CD14-positive monocyte (primary cell): Measurements from ENCODE around the gene ANO2. TPM values are rescaled to one million over a fixed set of nuclear protein-coding genes. Genes with fewer than 3 reads are reported as not detected.

Experiments used
- DNase-seq, 3 donors: peaks; one replicate each; pipeline ENCODE4 v3.0.0-alpha.2; 2011 to 2022
- H2AFZ ChIP-seq: 2 replicates; pipeline ENCODE4 v1.6.0; 2012; ENCODE audit warnings: mild to moderate bottlenecking, low read depth, low read length, inconsistent platforms; ENCODE audit not compliant: insufficient read depth, poor library complexity, severe bottlenecking
- H3K27ac ChIP-seq, 2 donors: 1 replicate in 1 of 2; 2 replicates in 1 of 2; pipeline ENCODE4 v1.5.1; 2012 to 2013; ENCODE audit warnings: low read length in 2 of 2, control low read depth in 1 of 2, inconsistent platforms in 1 of 2, low read depth in 1 of 2, mild to moderate bottlenecking in 1 of 2
- H3K27me3 ChIP-seq, 2 donors: one replicate each; pipeline versions ENCODE4 v1.6.0 to v1.6.1; 2011 to 2013; ENCODE audit warnings: low read length in 2 of 2; ENCODE audit not compliant: control insufficient read depth in 2 of 2, insufficient read depth in 2 of 2
- H3K36me3 ChIP-seq, 2 donors: replicated peaks in 1 of 2; 1 replicate in 1 of 2; 2 replicates in 1 of 2; pipeline versions ENCODE4 v1.5.1 to v1.6.1; 2012 to 2013; ENCODE audit warnings: low read length in 2 of 2, control low read depth in 1 of 2, inconsistent platforms in 1 of 2, mild to moderate bottlenecking in 1 of 2; ENCODE audit not compliant: insufficient read depth in 2 of 2, control insufficient read depth in 1 of 2
- H3K4me1 ChIP-seq, 2 donors: 1 replicate in 1 of 2; 2 replicates in 1 of 2; pipeline versions ENCODE4 v1.5.1 to v1.6.1; 2012 to 2013; ENCODE audit warnings: low read length in 2 of 2, control low read depth in 1 of 2, inconsistent platforms in 1 of 2, mild to moderate bottlenecking in 1 of 2, moderate library complexity in 1 of 2; ENCODE audit not compliant: insufficient read depth in 2 of 2, control insufficient read depth in 1 of 2
- H3K4me2 ChIP-seq: replicated peaks from 2 replicates; pipeline ENCODE3; 2012; ENCODE audit warnings: low read length, moderate library complexity, mild to moderate bottlenecking; ENCODE audit not compliant: poor library complexity, severe bottlenecking; ENCODE audit errors: extremely low read depth
- H3K4me3 ChIP-seq, 3 experiments: fragments of 200-600 bp in 1 of 3; sonication (generic) in 1 of 3; replicated peaks in 1 of 3; 1 replicate in 2 of 3; 2 replicates in 1 of 3; pipeline ENCODE4 v1.5.1; 2011 to 2013; ENCODE audit warnings: low read length in 3 of 3, mild to moderate bottlenecking in 3 of 3, control low read depth in 2 of 3, low read depth in 2 of 3, inconsistent platforms in 1 of 3, moderate library complexity in 1 of 3
- H3K79me2 ChIP-seq: 2 replicates; pipeline ENCODE4 v1.6.0; 2012; ENCODE audit warnings: mild to moderate bottlenecking, control low read depth, inconsistent platforms, low read length, moderate library complexity; ENCODE audit not compliant: insufficient read depth
- H3K9ac ChIP-seq: 2 replicates; pipeline ENCODE4 v1.6.0; 2017; ENCODE audit warnings: low read length, mild to moderate bottlenecking; ENCODE audit not compliant: insufficient read depth, poor library complexity, severe bottlenecking
- H3K9me3 ChIP-seq, 2 donors: replicated peaks in 1 of 2; 1 replicate in 1 of 2; 2 replicates in 1 of 2; pipeline versions ENCODE4 v1.5.1 to v1.6.1; 2012 to 2013; ENCODE audit warnings: low read length in 2 of 2, control low read depth in 1 of 2; ENCODE audit not compliant: control insufficient read depth in 1 of 2, insufficient read depth in 1 of 2
- H4K20me1 ChIP-seq: 2 replicates; pipeline ENCODE4 v1.6.0; 2012; ENCODE audit warnings: mild to moderate bottlenecking, low read length, control low read depth, moderate library complexity; ENCODE audit not compliant: insufficient read depth
- H3K27ac Mint-ChIP-seq, 7 donors: one replicate each; pipeline ENCODE4 v1.8.0; 2020; ENCODE audit warnings: mild to moderate bottlenecking in 7 of 7, mixed read lengths in 7 of 7, moderate library complexity in 6 of 7, inconsistent platforms in 2 of 7
- H3K27me3 Mint-ChIP-seq, 3 donors: one replicate each; pipeline ENCODE4 v1.8.0; 2021 to 2022; ENCODE audit warnings: low read depth in 3 of 3, mild to moderate bottlenecking in 3 of 3, mixed read lengths in 3 of 3, moderate library complexity in 3 of 3, inconsistent platforms in 1 of 3
- H3K36me3 Mint-ChIP-seq, 2 donors: one replicate each; pipeline ENCODE4 v1.8.0; 2020; ENCODE audit warnings: mixed read lengths in 2 of 2, inconsistent platforms in 1 of 2, mild to moderate bottlenecking in 1 of 2
- H3K4me1 Mint-ChIP-seq: one replicate; pipeline ENCODE4 v1.8.0; 2020; ENCODE audit warnings: mild to moderate bottlenecking, mixed read lengths
- H3K4me3 Mint-ChIP-seq, 2 donors: one replicate each; pipeline ENCODE4 v1.8.0; 2020; ENCODE audit warnings: mild to moderate bottlenecking in 2 of 2, mixed read lengths in 2 of 2, moderate library complexity in 1 of 2
- H3K9me3 Mint-ChIP-seq, 7 donors: one replicate each; pipeline ENCODE4 v1.8.0; 2020 to 2022; ENCODE audit warnings: mixed read lengths in 7 of 7, mild to moderate bottlenecking in 6 of 7, moderate library complexity in 6 of 7, inconsistent platforms in 2 of 7
- WGBS: methylation state at CpG from one replicate; pipeline ENCODE4 v1.1.5; 2013; ENCODE audit warnings: missing lambda C conversion rate; ENCODE audit not compliant: insufficient coverage; 5-methylcytosine and 5-hydroxymethylcytosine counted together
- intact Hi-C, 2 donors: fragments of 100-400 bp; cut with micrococcal nuclease; formaldehyde crosslinking; loops; one replicate each; pipeline versions ENCODE4 v1.15.0 to v1.15.1; 2023
- polyA plus RNA-seq, 3 donors: library from polyadenylated mRNA; depleted of rRNA in 1 of 3; unstranded in 2 of 3; stranded (reverse) in 1 of 3; fragments of 300-500 nt in 2 of 3; fragments of >200 nt in 1 of 3; fragmentation: Illumina TruSeq in 2 of 3; gene quantifications; 1 replicate in 2 of 3; 2 replicates in 1 of 3; pipeline ENCODE4 v1.2.3, GENCODE V29; 2012 to 2021
- TF ChIP-seq, protein P1 (sequence below): fragments of 200-600 bp; IDR thresholded peaks from one replicate; pipeline ENCODE4 v1.8.0; 2022; ENCODE audit warnings: antibody characterized with exemption, mild to moderate bottlenecking

ANO2 gene
- polyA plus RNA-seq, 3 donors: not detected

DNA sequence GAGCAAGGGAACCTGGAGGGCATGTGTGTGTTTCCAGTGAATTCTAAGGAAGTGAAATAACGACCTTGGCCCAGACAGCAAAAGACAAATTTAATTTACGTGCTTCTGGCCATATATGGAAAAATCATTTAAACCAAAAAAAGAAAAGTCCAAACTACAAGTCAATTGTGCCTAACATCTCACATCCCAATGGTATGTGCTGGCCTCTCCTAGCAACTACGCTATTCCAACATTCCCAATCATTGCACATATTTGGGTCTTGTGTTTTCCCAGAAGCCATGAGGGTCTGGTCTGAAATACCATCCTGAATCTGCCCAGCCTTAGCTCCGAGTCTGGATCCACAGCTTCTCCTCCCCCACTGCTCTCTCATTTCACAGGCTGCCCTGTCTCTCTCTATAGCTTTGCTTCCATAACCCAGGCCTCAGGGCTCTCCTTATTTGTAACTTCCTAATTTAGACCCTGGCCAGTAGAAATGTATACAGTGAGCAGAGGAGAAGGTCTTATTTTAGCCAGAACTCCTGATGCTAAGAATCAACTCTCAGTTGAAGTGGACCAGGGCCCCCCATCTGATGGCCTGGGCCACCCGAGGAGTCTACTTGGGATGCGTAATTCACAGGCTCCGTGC is 224.6 kb downstream of the ANO2 start:
- Mint-ChIP-seq H3K36me3 (no peaks in the 10 kb centered on the region), H3K9me3 (no peaks in the 10 kb centered on the region), H3K27ac (no peak overlapping the region), H3K4me3 (no peak overlapping the region), H3K4me1 (peaks cover 2% of the 10 kb centered on the region), H3K27me3 (peaks cover 14 to 38% (median 20%) of the 10 kb centered on the region in 3 donors)
- Histone ChIP-seq H3K4me1 (no peaks in the 10 kb centered on the region), H3K4me2 (no peak overlapping the region), H4K20me1 (no peaks in the 10 kb centered on the region), H3K4me3 (no peak overlapping the region), H3K9me3 (no peaks in the 10 kb centered on the region), H3K9ac (no peak overlapping the region), H2AFZ (no peak overlapping the region), H3K27me3 (peaks cover 6 to 20% of the 10 kb centered on the region in 2 donors), H3K36me3 (no peaks in the 10 kb centered on the region), H3K27ac (no peak overlapping the region), H3K79me2 (no peaks in the 10 kb centered on the region)
- DNase-seq: no peak
- intact Hi-C loops: no loop called here
- TF ChIP-seq, protein P1, sequence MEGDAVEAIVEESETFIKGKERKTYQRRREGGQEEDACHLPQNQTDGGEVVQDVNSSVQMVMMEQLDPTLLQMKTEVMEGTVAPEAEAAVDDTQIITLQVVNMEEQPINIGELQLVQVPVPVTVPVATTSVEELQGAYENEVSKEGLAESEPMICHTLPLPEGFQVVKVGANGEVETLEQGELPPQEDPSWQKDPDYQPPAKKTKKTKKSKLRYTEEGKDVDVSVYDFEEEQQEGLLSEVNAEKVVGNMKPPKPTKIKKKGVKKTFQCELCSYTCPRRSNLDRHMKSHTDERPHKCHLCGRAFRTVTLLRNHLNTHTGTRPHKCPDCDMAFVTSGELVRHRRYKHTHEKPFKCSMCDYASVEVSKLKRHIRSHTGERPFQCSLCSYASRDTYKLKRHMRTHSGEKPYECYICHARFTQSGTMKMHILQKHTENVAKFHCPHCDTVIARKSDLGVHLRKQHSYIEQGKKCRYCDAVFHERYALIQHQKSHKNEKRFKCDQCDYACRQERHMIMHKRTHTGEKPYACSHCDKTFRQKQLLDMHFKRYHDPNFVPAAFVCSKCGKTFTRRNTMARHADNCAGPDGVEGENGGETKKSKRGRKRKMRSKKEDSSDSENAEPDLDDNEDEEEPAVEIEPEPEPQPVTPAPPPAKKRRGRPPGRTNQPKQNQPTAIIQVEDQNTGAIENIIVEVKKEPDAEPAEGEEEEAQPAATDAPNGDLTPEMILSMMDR: no peak
- WGBS: 76% methylated on average over 5 of the region's 7 CpGs

DNA sequence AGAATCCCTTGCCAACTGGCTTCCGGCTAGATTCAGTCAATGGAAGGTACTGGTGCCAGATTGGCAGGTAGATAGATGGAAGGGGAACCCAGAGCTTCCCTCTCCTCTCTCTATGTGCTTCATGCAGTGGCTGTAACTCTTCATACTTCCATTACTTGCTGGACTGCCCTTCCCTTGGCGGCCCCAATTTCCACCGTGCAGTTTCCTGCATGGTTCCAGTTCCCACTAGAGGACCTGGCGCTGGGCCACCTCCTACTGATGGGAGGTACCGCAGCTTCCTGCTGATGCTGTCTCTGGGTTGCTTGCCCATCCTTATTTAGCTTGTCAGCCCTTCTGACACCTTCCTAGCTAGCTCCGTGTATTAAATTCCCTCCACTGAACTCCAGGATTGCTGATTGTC is 226.4 kb downstream of the ANO2 start:
- no peak for DNase-seq
- Histone ChIP-seq H3K9ac (no peak overlapping the region), H2AFZ (no peak overlapping the region), H3K4me3 (no peak overlapping the region), H4K20me1 (no peaks in the 10 kb centered on the region), H3K4me1 (no peaks in the 10 kb centered on the region), H3K27me3 (peaks cover 9 to 20% of the 10 kb centered on the region in 2 donors), H3K4me2 (no peak overlapping the region), H3K27ac (no peak overlapping the region), H3K9me3 (no peaks in the 10 kb centered on the region), H3K36me3 (no peaks in the 10 kb centered on the region), H3K79me2 (no peaks in the 10 kb centered on the region)
- TF ChIP-seq, protein P1: no peak
- peaks cover 14 to 38% (median 20%) of the 10 kb centered on the region in 3 donors for H3K27me3 Mint-ChIP-seq
- H3K9me3 Mint-ChIP-seq: no peaks in the 10 kb centered on the region
- no peak overlapping the region for H3K4me3 Mint-ChIP-seq
- no peaks in the 10 kb centered on the region for H3K36me3 Mint-ChIP-seq
- peaks cover 2% of the 10 kb centered on the region for H3K4me1 Mint-ChIP-seq
- H3K27ac Mint-ChIP-seq: no peak overlapping the region
- WGBS: 43% methylated on average over 5 of the region's 6 CpGs
- intact Hi-C loops: no loop called here
